Measurements from ENCODE around the gene TUBB8.

DNA sequence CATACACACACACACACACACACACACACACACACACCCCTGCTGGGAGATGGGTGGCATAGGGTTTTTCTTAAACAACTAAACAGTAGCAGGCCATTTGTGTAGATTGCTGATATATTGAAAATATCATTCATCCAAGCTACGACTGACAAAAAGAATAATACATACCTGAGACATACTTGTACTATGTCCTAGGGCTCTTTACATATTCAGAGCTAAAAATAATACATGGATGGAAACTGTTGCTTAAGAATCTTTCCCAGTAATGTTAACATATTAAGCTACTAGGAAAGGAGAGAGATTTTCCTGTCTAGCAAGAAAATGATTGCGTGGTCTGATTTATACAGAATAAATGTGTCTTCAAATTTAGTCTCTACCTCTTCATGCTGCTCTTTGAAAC is 40.2 kb upstream of the TUBB8 start:
- TF ChIP-seq, protein P1, sequence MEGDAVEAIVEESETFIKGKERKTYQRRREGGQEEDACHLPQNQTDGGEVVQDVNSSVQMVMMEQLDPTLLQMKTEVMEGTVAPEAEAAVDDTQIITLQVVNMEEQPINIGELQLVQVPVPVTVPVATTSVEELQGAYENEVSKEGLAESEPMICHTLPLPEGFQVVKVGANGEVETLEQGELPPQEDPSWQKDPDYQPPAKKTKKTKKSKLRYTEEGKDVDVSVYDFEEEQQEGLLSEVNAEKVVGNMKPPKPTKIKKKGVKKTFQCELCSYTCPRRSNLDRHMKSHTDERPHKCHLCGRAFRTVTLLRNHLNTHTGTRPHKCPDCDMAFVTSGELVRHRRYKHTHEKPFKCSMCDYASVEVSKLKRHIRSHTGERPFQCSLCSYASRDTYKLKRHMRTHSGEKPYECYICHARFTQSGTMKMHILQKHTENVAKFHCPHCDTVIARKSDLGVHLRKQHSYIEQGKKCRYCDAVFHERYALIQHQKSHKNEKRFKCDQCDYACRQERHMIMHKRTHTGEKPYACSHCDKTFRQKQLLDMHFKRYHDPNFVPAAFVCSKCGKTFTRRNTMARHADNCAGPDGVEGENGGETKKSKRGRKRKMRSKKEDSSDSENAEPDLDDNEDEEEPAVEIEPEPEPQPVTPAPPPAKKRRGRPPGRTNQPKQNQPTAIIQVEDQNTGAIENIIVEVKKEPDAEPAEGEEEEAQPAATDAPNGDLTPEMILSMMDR (IDR thresholded peaks at IDR 0.05): no peak
- no peak for TF ChIP-seq POLR2A (IDR thresholded peaks at IDR 0.05)

Measured in uterus (tissue), 2 donors.